Colonic mucosa (tissue), 4 donors: ENCODE data around the gene ANAPC15. TPM values are rescaled to one million over a fixed set of nuclear protein-coding genes. Genes with fewer than 3 reads are reported as not detected.

ENCODE experiments used
- DNase-seq: peaks from one replicate; pipeline ENCODE4 v3.0.0-alpha.2; 2020
- H3K27ac ChIP-seq: fragments of 200-600 bp; one replicate; pipeline ENCODE4 v1.8.0; 2021
- H3K27me3 ChIP-seq: fragments of 200-600 bp; one replicate; pipeline ENCODE4 v1.8.0; 2021
- H3K36me3 ChIP-seq: fragments of 200-600 bp; one replicate; pipeline ENCODE4 v1.8.0; 2021
- H3K4me1 ChIP-seq: fragments of 200-600 bp; one replicate; pipeline ENCODE4 v1.8.0; 2021; ENCODE audit warnings: mild to moderate bottlenecking
- H3K4me3 ChIP-seq: fragments of 200-600 bp; one replicate; pipeline ENCODE4 v1.8.0; 2021
- H3K9ac ChIP-seq, 2 donors: one replicate each; pipeline ENCODE4 v1.7.0; 2013; ENCODE audit warnings: control low read depth in 2 of 2, low read depth in 2 of 2, low read length in 2 of 2
- H3K9me3 ChIP-seq: fragments of 200-600 bp; one replicate; pipeline ENCODE4 v1.8.0; 2021
- intact Hi-C: fragments of 100-400 bp; cut with DNase I; formaldehyde crosslinking; loops from one replicate; pipeline ENCODE4 v1.14.1; 2022
- total RNA-seq, 2 donors: library from RNA; stranded (reverse); fragmentation: NEBNext Ultra II Directional in 1 of 2; extraction: Animal tissue kit (Norgen Biotek cat#: 25700) in 1 of 2; gene quantifications; one replicate each; pipeline ENCODE4 v1.2.1, GENCODE V29; 2021
- TF ChIP-seq, protein P1 (sequence below): fragments of 200-600 bp; IDR thresholded peaks from one replicate; pipeline ENCODE4 v1.8.0; 2022; ENCODE audit warnings: antibody characterized with exemption, mild to moderate bottlenecking
- donor health status: healthy.
- donor health status: DM: no; HTN: no; CAD: no.
- donor health status: DM: no; HTN: no; CAD: no.

Gene ANAPC15
- total RNA-seq, 2 donors from 2014 or later, result 45.1 to 70.1 TPM

- DNase-seq, result peak; percentile 100
- peak within 1 kb of the TSS; percentile 94 for H3K27ac ChIP-seq
- H3K9me3 ChIP-seq, result no peaks in the 10 kb centered on the region
- H3K9ac ChIP-seq, result peak within 1 kb of the TSS; percentile 78 to 84
- peak within 1 kb of the TSS; percentile 80 for H3K4me3 ChIP-seq
- TF ChIP-seq, protein P1, sequence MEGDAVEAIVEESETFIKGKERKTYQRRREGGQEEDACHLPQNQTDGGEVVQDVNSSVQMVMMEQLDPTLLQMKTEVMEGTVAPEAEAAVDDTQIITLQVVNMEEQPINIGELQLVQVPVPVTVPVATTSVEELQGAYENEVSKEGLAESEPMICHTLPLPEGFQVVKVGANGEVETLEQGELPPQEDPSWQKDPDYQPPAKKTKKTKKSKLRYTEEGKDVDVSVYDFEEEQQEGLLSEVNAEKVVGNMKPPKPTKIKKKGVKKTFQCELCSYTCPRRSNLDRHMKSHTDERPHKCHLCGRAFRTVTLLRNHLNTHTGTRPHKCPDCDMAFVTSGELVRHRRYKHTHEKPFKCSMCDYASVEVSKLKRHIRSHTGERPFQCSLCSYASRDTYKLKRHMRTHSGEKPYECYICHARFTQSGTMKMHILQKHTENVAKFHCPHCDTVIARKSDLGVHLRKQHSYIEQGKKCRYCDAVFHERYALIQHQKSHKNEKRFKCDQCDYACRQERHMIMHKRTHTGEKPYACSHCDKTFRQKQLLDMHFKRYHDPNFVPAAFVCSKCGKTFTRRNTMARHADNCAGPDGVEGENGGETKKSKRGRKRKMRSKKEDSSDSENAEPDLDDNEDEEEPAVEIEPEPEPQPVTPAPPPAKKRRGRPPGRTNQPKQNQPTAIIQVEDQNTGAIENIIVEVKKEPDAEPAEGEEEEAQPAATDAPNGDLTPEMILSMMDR, result peak; percentile 34
- intact Hi-C loops, result no loop called here
- peaks cover 10% of the 10 kb centered on the region for H3K4me1 ChIP-seq
- H3K27me3 ChIP-seq, result no peaks in the 10 kb centered on the region
- peaks cover 9% of the 10 kb centered on the region for H3K36me3 ChIP-seq
These were observed 9.3 kb downstream of the ANAPC15 start, which contains the start of gene LAMTOR1 for GRCh38 chr11:72102946-72103753. LAMTOR1 (minus strand) TSS chr11:72103297; CDS start chr11:72103224, 73 bp downstream.

DNA sequence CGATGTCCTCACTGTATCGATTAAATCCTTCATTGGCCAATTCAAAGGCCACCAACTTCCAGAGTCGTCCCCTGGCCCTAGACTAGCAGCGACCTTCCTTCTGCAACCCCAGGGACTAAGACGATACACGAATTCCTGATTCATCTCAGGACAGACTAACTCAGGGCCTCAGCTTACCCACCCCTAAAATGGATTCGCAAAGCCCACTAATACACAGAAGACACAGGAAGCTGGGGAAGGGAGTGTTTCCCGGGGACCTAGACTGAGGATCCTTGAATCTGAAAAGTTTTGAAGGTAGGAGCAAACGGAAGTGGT, 9.9 kb downstream of the ANAPC15 start:
- H3K4me1 ChIP-seq, result peaks cover 10% of the 10 kb centered on the region
- no peak for DNase-seq
- intact Hi-C loops, result no loop called here

GRCh38 chr11:72102162-72102561, 10.3 kb downstream of the ANAPC15 start:
- DNase-seq, result no peak
- Histone ChIP-seq H3K36me3 (peaks cover 19% of the 10 kb centered on the region), H3K27me3 (no peaks in the 10 kb centered on the region), H3K27ac (peak overlapping the region; percentile 94), H3K4me3 (peak overlapping the region; percentile 80), H3K9ac (peak overlapping the region; percentile 78 to 84), H3K9me3 (no peaks in the 10 kb centered on the region), H3K4me1 (peaks cover 10% of the 10 kb centered on the region)
- TF ChIP-seq, protein P1, result no peak
- intact Hi-C loops, result no loop called here

More for the DNA sequence above, 9.9 kb downstream of the ANAPC15 start:
- H3K9ac ChIP-seq, result peak overlapping the region; percentile 78 to 84
- H3K9me3 ChIP-seq, result no peaks in the 10 kb centered on the region
- peak overlapping the region; percentile 80 for H3K4me3 ChIP-seq
- peaks cover 15% of the 10 kb centered on the region for H3K36me3 ChIP-seq
- TF ChIP-seq, protein P1, result no peak
- H3K27ac ChIP-seq, result peak overlapping the region; percentile 94
- no peaks in the 10 kb centered on the region for H3K27me3 ChIP-seq

DNA sequence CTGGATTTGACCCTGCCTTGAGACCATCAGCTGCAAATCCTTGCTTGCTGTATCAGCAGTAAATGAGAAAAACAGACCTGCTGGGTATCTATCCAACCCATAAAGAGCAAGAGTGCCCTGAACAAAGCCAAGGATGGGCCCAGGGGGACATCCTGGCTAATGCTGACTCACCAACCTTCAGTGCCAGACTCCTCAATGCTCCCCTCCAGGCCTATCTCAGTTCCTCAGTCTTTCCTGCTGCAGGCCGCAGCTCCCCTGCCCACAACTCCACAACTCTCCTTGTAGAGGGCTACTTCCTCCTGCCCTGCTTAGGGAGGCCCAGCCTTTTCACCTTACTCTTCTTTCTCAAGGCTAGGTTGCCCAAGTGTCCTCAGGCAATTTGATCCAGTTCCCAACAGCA, 12.0 kb downstream of the ANAPC15 start:
- Histone ChIP-seq H3K9me3 (no peaks in the 10 kb centered on the region), H3K27me3 (no peaks in the 10 kb centered on the region), H3K4me3 (no peak overlapping the region), H3K9ac (no peak overlapping the region), H3K27ac (no peak overlapping the region), H3K36me3 (peaks cover 19% of the 10 kb centered on the region), H3K4me1 (peaks cover 10% of the 10 kb centered on the region)
- TF ChIP-seq, protein P1, result no peak
- intact Hi-C loops, result no loop called here
- no peak for DNase-seq

DNA sequence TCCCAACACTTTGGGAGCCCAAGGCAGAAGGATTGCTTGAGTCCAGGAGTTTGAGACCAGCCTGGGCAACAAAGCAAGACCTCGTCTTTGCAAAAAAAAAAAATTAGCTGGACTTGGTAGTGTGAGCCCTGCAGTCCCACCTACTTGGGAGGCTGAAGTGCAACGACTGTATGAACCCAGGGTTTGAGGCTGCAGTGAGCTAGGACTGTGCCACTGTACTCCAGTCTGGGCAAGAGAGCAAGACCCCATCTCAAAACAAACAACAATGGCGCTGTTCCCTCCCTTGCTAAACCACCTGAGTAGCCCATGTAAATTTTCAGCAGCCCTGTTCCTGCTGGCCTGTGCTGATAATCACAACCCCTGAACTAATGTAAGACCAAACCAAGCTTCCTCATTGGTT, 12.5 kb downstream of the ANAPC15 start:
- H3K4me1 ChIP-seq, result peaks cover 10% of the 10 kb centered on the region
- no peak overlapping the region for H3K27ac ChIP-seq
- TF ChIP-seq, protein P1, result no peak
- no peak overlapping the region for H3K4me3 ChIP-seq
- H3K27me3 ChIP-seq, result no peaks in the 10 kb centered on the region
- no peak for DNase-seq
- no peaks in the 10 kb centered on the region for H3K9me3 ChIP-seq
- H3K36me3 ChIP-seq, result peaks cover 19% of the 10 kb centered on the region
- intact Hi-C loops, result no loop called here
- no peak overlapping the region for H3K9ac ChIP-seq
